HFFc6 (cell line): ENCODE results near the gene TBX15. TPM values are rescaled to one million over a fixed set of nuclear protein-coding genes. Genes with fewer than 3 reads are reported as not detected.

Source experiments
- DNase-seq: peaks from one replicate; pipeline ENCODE4 v3.0.0-alpha.2; 2018
- H3K27ac Mint-ChIP-seq: 2 replicates; pipeline ENCODE4 v1.8.0; 2020; ENCODE audit warnings: mild to moderate bottlenecking, mixed read lengths
- H3K27me3 Mint-ChIP-seq: 2 replicates; pipeline ENCODE4 v1.8.0; 2021; ENCODE audit warnings: mild to moderate bottlenecking, moderate library complexity, mixed read lengths; ENCODE audit not compliant: insufficient read depth
- H3K36me3 Mint-ChIP-seq: 2 replicates; pipeline ENCODE4 v1.8.0; 2021; ENCODE audit warnings: low read depth, mixed read lengths
- H3K4me1 Mint-ChIP-seq: 2 replicates; pipeline ENCODE4 v1.8.0; 2020; ENCODE audit warnings: low read depth, mixed read lengths
- H3K4me3 Mint-ChIP-seq: 2 replicates; pipeline ENCODE4 v1.8.0; 2020; ENCODE audit warnings: mild to moderate bottlenecking, moderate library complexity, mixed read lengths
- H3K9me3 Mint-ChIP-seq: 2 replicates; pipeline ENCODE4 v1.8.0; 2020; ENCODE audit warnings: mild to moderate bottlenecking, mixed read lengths
- CTCF ChIP-seq: fragments of 200-600 bp; sonication (generic); IDR thresholded peaks from 2 replicates; pipeline ENCODE4 v1.5.0; 2021; ENCODE audit warnings: antibody characterized with exemption, mild to moderate bottlenecking
- total RNA-seq, 6 experiments: library from RNA; stranded (reverse); fragmentation: NEBNext Ultra II Directional; extraction: Animal tissue kit (Norgen Biotek cat#: 25700); gene quantifications; 2 replicates in 1 of 6; 3 replicates in 5 of 6; pipeline ENCODE4 v1.2.3, GENCODE V29; 2021

TBX15 gene
- total RNA-seq, 6 experiments from 2014 or later, result 5.3 to 12.2 (median 10.0) TPM

GRCh38 chr1:118970451-118970850, 17.7 kb downstream of the TBX15 start:
- H3K4me1 Mint-ChIP-seq, result peaks cover 12% of the 10 kb centered on the region
- no peaks in the 10 kb centered on the region for H3K9me3 Mint-ChIP-seq
- H3K27ac Mint-ChIP-seq, result no peak overlapping the region
- H3K4me3 Mint-ChIP-seq, result no peak overlapping the region
- no peaks in the 10 kb centered on the region for H3K36me3 Mint-ChIP-seq
- no peak for TF ChIP-seq CTCF
- DNase-seq, result no peak
- H3K27me3 Mint-ChIP-seq, result no peaks in the 10 kb centered on the region

GRCh38 chr1:118963456-118964430, 24.4 kb downstream of the TBX15 start:
- Mint-ChIP-seq H3K4me3 (no peak overlapping the region), H3K27ac (peak overlapping the region; percentile 74), H3K27me3 (peaks cover 4% of the 10 kb centered on the region; the same call in 1 of the 2 replicates), H3K36me3 (peaks cover 8% of the 10 kb centered on the region; the same call in 1 of the 2 replicates), H3K9me3 (no peaks in the 10 kb centered on the region), H3K4me1 (peaks cover 49% of the 10 kb centered on the region)
- peak; percentile 82 for DNase-seq
- no peak for TF ChIP-seq CTCF

- H3K27ac Mint-ChIP-seq, result peak overlapping the region; percentile 74
- peaks cover 8% of the 10 kb centered on the region; the same call in 1 of the 2 replicates for H3K36me3 Mint-ChIP-seq
- H3K4me3 Mint-ChIP-seq, result no peak overlapping the region
- TF ChIP-seq CTCF, result no peak
- DNase-seq, result no peak
- H3K9me3 Mint-ChIP-seq, result no peaks in the 10 kb centered on the region
- peaks cover 52% of the 10 kb centered on the region for H3K4me1 Mint-ChIP-seq
- H3K27me3 Mint-ChIP-seq, result peaks cover 4% of the 10 kb centered on the region; the same call in 1 of the 2 replicates
These were observed 25.0 kb downstream of the TBX15 start for GRCh38 chr1:118963138-118963455.

- DNase-seq, result no peak
These were observed 27.0 kb downstream of the TBX15 start for GRCh38 chr1:118961156-118961555.

GRCh38 chr1:118960567-118961136, 27.5 kb downstream of the TBX15 start:
- Mint-ChIP-seq H3K9me3 (no peaks in the 10 kb centered on the region), H3K4me1 (peaks cover 52% of the 10 kb centered on the region), H3K27me3 (peaks cover 4% of the 10 kb centered on the region; the same call in 1 of the 2 replicates), H3K36me3 (peaks cover 8% of the 10 kb centered on the region; the same call in 1 of the 2 replicates), H3K4me3 (peak overlapping the region; percentile 73), H3K27ac (peak overlapping the region; percentile 91)
- peak; percentile 82 for DNase-seq
- no peak for TF ChIP-seq CTCF

More at GRCh38 chr1:118961156-118961555, 27.0 kb downstream of the TBX15 start:
- peaks cover 4% of the 10 kb centered on the region; the same call in 1 of the 2 replicates for H3K27me3 Mint-ChIP-seq
- no peaks in the 10 kb centered on the region for H3K9me3 Mint-ChIP-seq
- H3K4me3 Mint-ChIP-seq, result peak overlapping the region; percentile 73; the same call in 1 of the 2 replicates
- H3K36me3 Mint-ChIP-seq, result peaks cover 8% of the 10 kb centered on the region; the same call in 1 of the 2 replicates
- H3K4me1 Mint-ChIP-seq, result peaks cover 52% of the 10 kb centered on the region
- peak overlapping the region; percentile 91 for H3K27ac Mint-ChIP-seq
- TF ChIP-seq CTCF, result no peak
